Neural progenitor cell (in vitro differentiated cells): ENCODE data around the gene CSE1L. TPM values are rescaled to one million over a fixed set of nuclear protein-coding genes. Genes with fewer than 3 reads are reported as not detected.
"Not testable (repeated sequence)": the region's sequence is repeated elsewhere in the genome, so short reads cannot be mapped to it uniquely, and the experiment has no call there.

Experiments
- DNase-seq: peaks from one replicate; pipeline ENCODE4 v3.0.0-alpha.2; 2016; ENCODE audit warnings: low spot score
- H2AFZ ChIP-seq: fragments of 200-600 bp; sonication (generic); replicated peaks from 2 replicates; pipeline ENCODE4 v1.6.1; 2016; ENCODE audit warnings: antibody characterized with exemption
- H3F3A ChIP-seq: fragments of 200-600 bp; sonication (generic); 2 replicates; pipeline ENCODE4 v1.6.1; 2016; ENCODE audit warnings: antibody characterized with exemption, low read depth
- H3K27ac ChIP-seq: fragments of 200-600 bp; sonication (generic); 2 replicates; pipeline ENCODE4 v1.5.1; 2016; ENCODE audit warnings: mild to moderate bottlenecking
- H3K27me3 ChIP-seq: fragments of 200-600 bp; sonication (generic); 2 replicates; pipeline ENCODE4 v1.6.1; 2016; ENCODE audit warnings: mild to moderate bottlenecking, moderate library complexity
- H3K36me3 ChIP-seq: fragments of 200-600 bp; sonication (generic); 2 replicates; pipeline ENCODE4 v1.5.1; 2016
- H3K4me1 ChIP-seq: fragments of 200-600 bp; sonication (generic); 2 replicates; pipeline ENCODE4 v1.6.1; 2016; ENCODE audit warnings: mixed run types
- H3K4me2 ChIP-seq: fragments of 200-600 bp; sonication (generic); 2 replicates; pipeline ENCODE4 v1.6.1; 2016
- H3K4me3 ChIP-seq: fragments of 200-600 bp; sonication (generic); 2 replicates; pipeline ENCODE4 v1.5.1; 2016
- H3K79me2 ChIP-seq: fragments of 200-600 bp; sonication (generic); 2 replicates; pipeline ENCODE4 v1.6.1; 2016; ENCODE audit warnings: low read depth
- H3K9ac ChIP-seq: fragments of 200-600 bp; sonication (generic); 2 replicates; pipeline ENCODE4 v1.6.1; 2016
- H3K9me3 ChIP-seq: fragments of 200-600 bp; sonication (generic); 2 replicates; pipeline ENCODE4 v1.5.1; 2016; ENCODE audit warnings: low read depth
- H4K20me1 ChIP-seq: fragments of 200-600 bp; sonication (generic); 2 replicates; pipeline ENCODE4 v1.6.1; 2016; ENCODE audit warnings: low read depth
- H3K27ac Mint-ChIP-seq: 3 replicates; pipeline ENCODE4 v1.8.0; 2021; ENCODE audit warnings: mixed read lengths
- H3K27me3 Mint-ChIP-seq: 2 replicates; pipeline ENCODE4 v1.8.0; 2022; ENCODE audit warnings: low read depth, mild to moderate bottlenecking, inconsistent platforms, moderate library complexity, mixed read lengths; ENCODE audit not compliant: insufficient read depth
- H3K36me3 Mint-ChIP-seq: 3 replicates; pipeline ENCODE4 v1.8.0; 2021; ENCODE audit warnings: mixed read lengths
- H3K4me1 Mint-ChIP-seq: 3 replicates; pipeline ENCODE4 v1.8.0; 2021; ENCODE audit warnings: mixed read lengths
- H3K4me3 Mint-ChIP-seq: 3 replicates; pipeline ENCODE4 v1.8.0; 2021; ENCODE audit warnings: mild to moderate bottlenecking, moderate library complexity, mixed read lengths
- H3K9me3 Mint-ChIP-seq: 3 replicates; pipeline ENCODE4 v1.8.0; 2020; ENCODE audit warnings: mixed read lengths
- CTCF ChIP-seq: fragments of 200-600 bp; sonication (generic); IDR thresholded peaks from 2 replicates; pipeline ENCODE4 v1.5.1; 2017; ENCODE audit warnings: antibody characterized with exemption, mild to moderate bottlenecking
- EZH2 ChIP-seq: fragments of 200-600 bp; sonication (generic); IDR thresholded peaks from 2 replicates; pipeline ENCODE4 v1.6.1; 2017; ENCODE audit warnings: antibody characterized with exemption, mild to moderate bottlenecking, moderate library complexity
- EZH2phosphoT487 ChIP-seq: fragments of 200-600 bp; sonication (generic); IDR thresholded peaks from 2 replicates; pipeline ENCODE4 v1.6.1; 2017; ENCODE audit warnings: antibody characterized with exemption
- total RNA-seq: library from RNA; depleted of rRNA; stranded (reverse); fragments of >200 nt; gene quantifications from 2 replicates; pipeline ENCODE4 v1.2.3, GENCODE V29; 2015; ENCODE audit warnings: low replicate concordance

Gene CSE1L
- total RNA-seq, 1 donor from 2014 or later: 348 TPM

- H3K4me1 Mint-ChIP-seq: no peaks in the 10 kb centered on the region
- Histone ChIP-seq H3K4me2 (no peak overlapping the region), H3K9ac (no peak overlapping the region), H3K4me3 (no peak overlapping the region), H2AFZ (no peak overlapping the region), H3K36me3 (no peaks in the 10 kb centered on the region), H3K27ac (no peak overlapping the region), H3K9me3 (no peaks in the 10 kb centered on the region), H3F3A (no peaks in the 10 kb centered on the region), H4K20me1 (no peaks in the 10 kb centered on the region), H3K4me1 (no peaks in the 10 kb centered on the region), H3K79me2 (no peaks in the 10 kb centered on the region), H3K27me3 (no peaks in the 10 kb centered on the region)
- H3K4me3 Mint-ChIP-seq: no peak overlapping the region
- TF ChIP-seq EZH2: no peak
- no peak for TF ChIP-seq EZH2phosphoT487
- no peak for TF ChIP-seq CTCF
- no peaks in the 10 kb centered on the region for H3K9me3 Mint-ChIP-seq
- no peak for DNase-seq
- peaks cover 9% of the 10 kb centered on the region for H3K36me3 Mint-ChIP-seq
- H3K27me3 Mint-ChIP-seq: no peaks in the 10 kb centered on the region
- H3K27ac Mint-ChIP-seq: no peak overlapping the region
Measured at GRCh38 chr20:49006446-49006980, 39.6 kb upstream of the CSE1L start.

GRCh38 chr20:49009899-49010631 is 36.0 kb upstream of the CSE1L start:
- TF ChIP-seq EZH2: no peak
- TF ChIP-seq CTCF: no peak
- TF ChIP-seq EZH2phosphoT487: no peak
- Histone ChIP-seq H4K20me1 (no peaks in the 10 kb centered on the region), H3K4me2 (no peak overlapping the region), H3K27ac (no peak overlapping the region), H3K9ac (no peak overlapping the region), H3K4me3 (no peak overlapping the region), H3K79me2 (no peaks in the 10 kb centered on the region), H3K4me1 (no peaks in the 10 kb centered on the region), H3K36me3 (no peaks in the 10 kb centered on the region), H3K27me3 (no peaks in the 10 kb centered on the region), H2AFZ (no peak overlapping the region), H3K9me3 (no peaks in the 10 kb centered on the region), H3F3A (no peaks in the 10 kb centered on the region)
- Mint-ChIP-seq H3K9me3 (no peaks in the 10 kb centered on the region), H3K36me3 (peaks cover 21% of the 10 kb centered on the region), H3K27me3 (no peaks in the 10 kb centered on the region), H3K27ac (no peak overlapping the region), H3K4me3 (no peak overlapping the region), H3K4me1 (no peaks in the 10 kb centered on the region)
- no peak for DNase-seq

- Mint-ChIP-seq H3K4me1 (no peaks in the 10 kb centered on the region), H3K36me3 (peaks cover 14% of the 10 kb centered on the region), H3K27ac (no peak overlapping the region), H3K27me3 (no peaks in the 10 kb centered on the region), H3K4me3 (no peak overlapping the region), H3K9me3 (no peaks in the 10 kb centered on the region)
- H3K79me2 ChIP-seq: no peaks in the 10 kb centered on the region
- H4K20me1 ChIP-seq: no peaks in the 10 kb centered on the region
- H3K4me3 ChIP-seq: no peak overlapping the region
- H3K9ac ChIP-seq: no peak overlapping the region
- no peak overlapping the region for H3K4me2 ChIP-seq
- no peaks in the 10 kb centered on the region for H3K9me3 ChIP-seq
- H3K27me3 ChIP-seq: no peaks in the 10 kb centered on the region
- H3F3A ChIP-seq: peaks cover 7% of the 10 kb centered on the region
- H3K4me1 ChIP-seq: no peaks in the 10 kb centered on the region
- no peak for TF ChIP-seq EZH2
- TF ChIP-seq CTCF: no peak
- TF ChIP-seq EZH2phosphoT487: no peak
- H3K27ac ChIP-seq: no peak overlapping the region
- H3K36me3 ChIP-seq: peaks cover 4% of the 10 kb centered on the region
- H2AFZ ChIP-seq: no peak overlapping the region
- no peak for DNase-seq
Measured at GRCh38 chr20:49024220-49024619, 21.9 kb upstream of the CSE1L start.

GRCh38 chr20:49028177-49028576 is 17.9 kb upstream of the CSE1L start:
- H3K36me3 ChIP-seq, H3K27ac Mint-ChIP-seq, H3K9me3 Mint-ChIP-seq, H4K20me1 ChIP-seq, H3K27me3 Mint-ChIP-seq, H3K4me3 ChIP-seq, H3K79me2 ChIP-seq, H3F3A ChIP-seq, H3K4me1 ChIP-seq, H3K27ac ChIP-seq, H2AFZ ChIP-seq, H3K9ac ChIP-seq, H3K4me3 Mint-ChIP-seq, H3K27me3 ChIP-seq, H3K4me1 Mint-ChIP-seq, DNase-seq, H3K9me3 ChIP-seq, H3K4me2 ChIP-seq: not testable (repeated sequence)
- H3K36me3 Mint-ChIP-seq: peaks cover 15% of the 10 kb centered on the region
